SJCRH30 (cell line): ENCODE results near the gene GFOD1. TPM values are rescaled to one million over a fixed set of nuclear protein-coding genes. Genes with fewer than 3 reads are reported as not detected.

ENCODE experiments used
- DNase-seq, 2 experiments: peaks; one replicate each; pipeline ENCODE4 v3.0.0-alpha.2; 2015 to 2020
- H3K27ac ChIP-seq: fragments of 250-450 bp; sonication (Bioruptor Pico); 2 replicates; pipeline ENCODE4 v1.5.1; 2020; ENCODE audit warnings: mild to moderate bottlenecking, moderate library complexity
- H3K27me3 ChIP-seq: fragments of 250-450 bp; sonication (Bioruptor Pico); 2 replicates; pipeline ENCODE4 v1.5.1; 2020; ENCODE audit warnings: mild to moderate bottlenecking, moderate library complexity
- H3K36me3 ChIP-seq: fragments of 250-450 bp; sonication (Bioruptor Pico); 2 replicates; pipeline ENCODE4 v1.5.1; 2020; ENCODE audit warnings: mild to moderate bottlenecking, moderate library complexity
- H3K4me1 ChIP-seq: fragments of 250-450 bp; sonication (Bioruptor Pico); 2 replicates; pipeline ENCODE4 v1.5.1; 2020; ENCODE audit warnings: mild to moderate bottlenecking, moderate library complexity
- H3K4me3 ChIP-seq: fragments of 250-450 bp; sonication (Bioruptor Pico); 2 replicates; pipeline ENCODE4 v1.5.1; 2020; ENCODE audit warnings: mild to moderate bottlenecking, moderate library complexity
- H3K9me3 ChIP-seq: fragments of 250-450 bp; sonication (Bioruptor Pico); replicated peaks from 2 replicates; pipeline ENCODE4 v1.5.1; 2020; ENCODE audit warnings: mild to moderate bottlenecking, moderate library complexity
- total RNA-seq: library from RNA; depleted of rRNA; stranded (reverse); fragments of >200 nt; shearing (Covaris generic); gene quantifications from 2 replicates; pipeline ENCODE4 v1.2.3, GENCODE V29; 2014

Gene GFOD1
- total RNA-seq, 1 experiment from 2014 or later: 2.9 TPM

- Histone ChIP-seq H3K9me3 (no peaks in the 10 kb centered on the region), H3K27ac (no peak overlapping the region), H3K36me3 (no peaks in the 10 kb centered on the region), H3K27me3 (no peaks in the 10 kb centered on the region), H3K4me3 (no peak overlapping the region), H3K4me1 (no peaks in the 10 kb centered on the region; the same call in 1 of the 2 replicates)
- no peak for DNase-seq
Observed at GRCh38 chr6:13496513-13497190, 9.3 kb upstream of the GFOD1 start.

- no peak for DNase-seq
- no peaks in the 10 kb centered on the region for H3K36me3 ChIP-seq
- H3K4me3 ChIP-seq: no peak overlapping the region
Observed at GRCh38 chr6:13495818-13496217, 8.4 kb upstream of the GFOD1 start.

GRCh38 chr6:13495112-13495776 is 7.8 kb upstream of the GFOD1 start:
- H3K4me1 ChIP-seq: no peaks in the 10 kb centered on the region; the same call in 1 of the 2 replicates
- no peak overlapping the region for H3K4me3 ChIP-seq
- H3K27ac ChIP-seq: no peak overlapping the region
- no peak for DNase-seq
- no peaks in the 10 kb centered on the region for H3K27me3 ChIP-seq
- H3K9me3 ChIP-seq: no peaks in the 10 kb centered on the region
- no peaks in the 10 kb centered on the region for H3K36me3 ChIP-seq

More at GRCh38 chr6:13495818-13496217, 8.4 kb upstream of the GFOD1 start:
- no peak overlapping the region for H3K27ac ChIP-seq
- no peaks in the 10 kb centered on the region for H3K9me3 ChIP-seq
- no peaks in the 10 kb centered on the region for H3K27me3 ChIP-seq
- H3K4me1 ChIP-seq: no peaks in the 10 kb centered on the region; the same call in 1 of the 2 replicates

- no peaks in the 10 kb centered on the region for H3K27me3 ChIP-seq
Observed at GRCh38 chr6:13494137-13494536, 6.7 kb upstream of the GFOD1 start.

GRCh38 chr6:13493147-13493546 is 5.7 kb upstream of the GFOD1 start:
- H3K4me1 ChIP-seq: no peaks in the 10 kb centered on the region; the same call in 1 of the 2 replicates
- H3K4me3 ChIP-seq: no peak overlapping the region
- H3K27ac ChIP-seq: no peak overlapping the region
- DNase-seq: no peak
- no peaks in the 10 kb centered on the region for H3K36me3 ChIP-seq
- H3K27me3 ChIP-seq: no peaks in the 10 kb centered on the region
- H3K9me3 ChIP-seq: no peaks in the 10 kb centered on the region

More at GRCh38 chr6:13494137-13494536, 6.7 kb upstream of the GFOD1 start:
- H3K4me1 ChIP-seq: no peaks in the 10 kb centered on the region; the same call in 1 of the 2 replicates
- H3K9me3 ChIP-seq: no peaks in the 10 kb centered on the region
- no peak overlapping the region for H3K4me3 ChIP-seq
- no peak for DNase-seq
- H3K36me3 ChIP-seq: no peaks in the 10 kb centered on the region
- H3K27ac ChIP-seq: no peak overlapping the region

GRCh38 chr6:13492357-13492756 is 5.0 kb upstream of the GFOD1 start:
- Histone ChIP-seq H3K9me3 (no peaks in the 10 kb centered on the region), H3K36me3 (no peaks in the 10 kb centered on the region), H3K27me3 (no peaks in the 10 kb centered on the region), H3K4me1 (no peaks in the 10 kb centered on the region; the same call in 1 of the 2 replicates), H3K4me3 (no peak overlapping the region), H3K27ac (no peak overlapping the region)
- no peak for DNase-seq

- Histone ChIP-seq H3K4me3 (no peak overlapping the region), H3K27ac (no peak overlapping the region), H3K36me3 (no peaks in the 10 kb centered on the region), H3K27me3 (no peaks in the 10 kb centered on the region), H3K4me1 (no peaks in the 10 kb centered on the region; the same call in 1 of the 2 replicates), H3K9me3 (no peaks in the 10 kb centered on the region)
- DNase-seq: no peak
Observed at GRCh38 chr6:13491538-13491937, 4.1 kb upstream of the GFOD1 start.

- Histone ChIP-seq H3K36me3 (no peaks in the 10 kb centered on the region), H3K27me3 (no peaks in the 10 kb centered on the region), H3K4me3 (no peak overlapping the region), H3K27ac (no peak overlapping the region), H3K9me3 (no peaks in the 10 kb centered on the region), H3K4me1 (no peaks in the 10 kb centered on the region)
- no peak for DNase-seq
Observed at GRCh38 chr6:13490402-13490801, 3.0 kb upstream of the GFOD1 start.

- H3K4me3 ChIP-seq: no peak overlapping the region
- no peaks in the 10 kb centered on the region for H3K4me1 ChIP-seq
- no peak overlapping the region for H3K27ac ChIP-seq
- no peaks in the 10 kb centered on the region for H3K36me3 ChIP-seq
- no peaks in the 10 kb centered on the region for H3K9me3 ChIP-seq
- H3K27me3 ChIP-seq: no peaks in the 10 kb centered on the region
- DNase-seq: no peak
Observed at GRCh38 chr6:13488896-13489237, 1.5 kb upstream of the GFOD1 start.

GRCh38 chr6:13488015-13488895 is 855 bp upstream of the GFOD1 start:
- no peaks in the 10 kb centered on the region for H3K27me3 ChIP-seq
- H3K27ac ChIP-seq: no peak overlapping the region
- DNase-seq: no peak
- H3K9me3 ChIP-seq: no peaks in the 10 kb centered on the region
- no peaks in the 10 kb centered on the region for H3K36me3 ChIP-seq
- no peaks in the 10 kb centered on the region for H3K4me1 ChIP-seq
- peak overlapping the region; percentile 73 for H3K4me3 ChIP-seq

- peak; percentile 17 to 39 for DNase-seq
- Histone ChIP-seq H3K36me3 (no peaks in the 10 kb centered on the region), H3K27me3 (no peaks in the 10 kb centered on the region), H3K9me3 (no peaks in the 10 kb centered on the region), H3K27ac (no peak overlapping the region), H3K4me1 (no peaks in the 10 kb centered on the region), H3K4me3 (peak overlapping the region; percentile 73)
Observed at GRCh38 chr6:13486679-13487121, 700 bp downstream of the GFOD1 start.

GRCh38 chr6:13485923-13486562 is 1.4 kb downstream of the GFOD1 start:
- H3K27ac ChIP-seq: no peak overlapping the region

GRCh38 chr6:13485303-13485702 is 2.1 kb downstream of the GFOD1 start:
- Histone ChIP-seq H3K4me1 (no peaks in the 10 kb centered on the region), H3K4me3 (peak overlapping the region; percentile 73), H3K36me3 (no peaks in the 10 kb centered on the region), H3K9me3 (no peaks in the 10 kb centered on the region), H3K27ac (no peak overlapping the region), H3K27me3 (no peaks in the 10 kb centered on the region)
- no peak for DNase-seq

More at GRCh38 chr6:13485923-13486562, 1.4 kb downstream of the GFOD1 start:
- Histone ChIP-seq H3K4me3 (peak overlapping the region; percentile 73), H3K9me3 (no peaks in the 10 kb centered on the region), H3K27me3 (no peaks in the 10 kb centered on the region), H3K36me3 (no peaks in the 10 kb centered on the region), H3K4me1 (no peaks in the 10 kb centered on the region)
- peak; percentile 17 to 54 for DNase-seq

GRCh38 chr6:13484827-13485226 is 2.6 kb downstream of the GFOD1 start:
- no peak overlapping the region for H3K27ac ChIP-seq
- H3K4me1 ChIP-seq: no peaks in the 10 kb centered on the region
- DNase-seq: no peak
- peak overlapping the region; percentile 73; the same call in 1 of the 2 replicates for H3K4me3 ChIP-seq
- H3K9me3 ChIP-seq: no peaks in the 10 kb centered on the region
- H3K27me3 ChIP-seq: no peaks in the 10 kb centered on the region
- H3K36me3 ChIP-seq: no peaks in the 10 kb centered on the region
